ENCODE results near the gene FKBP1C. TPM values are rescaled to one million over a fixed set of nuclear protein-coding genes. Genes with fewer than 3 reads are reported as not detected.
"Not testable (repeated sequence)": the region's sequence is repeated elsewhere in the genome, so short reads cannot be mapped to it uniquely, and the experiment has no call there.

FKBP1C gene
- total RNA-seq: 1 to 10 TPM; 2.2 to 2.7 TPM

DNA sequence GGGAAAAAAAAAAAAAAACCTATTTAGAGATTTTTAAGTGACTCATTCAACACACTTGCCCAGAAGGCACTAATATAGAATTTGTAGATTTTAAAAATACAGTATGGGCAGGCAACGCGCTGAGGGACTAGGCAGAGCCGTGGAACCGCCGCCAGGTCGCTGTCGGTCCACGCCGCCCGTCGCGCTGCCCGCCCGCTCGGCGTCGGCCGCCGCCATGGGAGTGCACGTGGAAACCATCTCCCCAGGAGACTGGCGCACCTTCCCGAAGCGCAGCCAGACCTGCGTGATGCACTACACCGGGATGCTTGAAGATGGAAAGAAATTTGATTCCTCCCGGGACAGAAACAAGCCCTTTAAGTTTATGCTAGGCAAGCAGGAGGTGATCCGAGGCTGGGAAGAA, at the start of gene FKBP1C:
Gene FKBP1C, plus strand, starts transcription at position 127 of the 400 bp plus-strand sequence.
- H3K27ac Mint-ChIP-seq; H3K4me3 Mint-ChIP-seq; H3K36me3 Mint-ChIP-seq (ENCODE audit: low read depth); H3K27me3 Mint-ChIP-seq (ENCODE audit: low read depth); H3K9me3 Mint-ChIP-seq (ENCODE audit: insufficient read depth); ATAC-seq; POLR2A ChIA-PET; CTCF ChIA-PET; DNase-seq; H3K4me1 Mint-ChIP-seq (ENCODE audit: low read depth): not testable (repeated sequence)

DNA sequence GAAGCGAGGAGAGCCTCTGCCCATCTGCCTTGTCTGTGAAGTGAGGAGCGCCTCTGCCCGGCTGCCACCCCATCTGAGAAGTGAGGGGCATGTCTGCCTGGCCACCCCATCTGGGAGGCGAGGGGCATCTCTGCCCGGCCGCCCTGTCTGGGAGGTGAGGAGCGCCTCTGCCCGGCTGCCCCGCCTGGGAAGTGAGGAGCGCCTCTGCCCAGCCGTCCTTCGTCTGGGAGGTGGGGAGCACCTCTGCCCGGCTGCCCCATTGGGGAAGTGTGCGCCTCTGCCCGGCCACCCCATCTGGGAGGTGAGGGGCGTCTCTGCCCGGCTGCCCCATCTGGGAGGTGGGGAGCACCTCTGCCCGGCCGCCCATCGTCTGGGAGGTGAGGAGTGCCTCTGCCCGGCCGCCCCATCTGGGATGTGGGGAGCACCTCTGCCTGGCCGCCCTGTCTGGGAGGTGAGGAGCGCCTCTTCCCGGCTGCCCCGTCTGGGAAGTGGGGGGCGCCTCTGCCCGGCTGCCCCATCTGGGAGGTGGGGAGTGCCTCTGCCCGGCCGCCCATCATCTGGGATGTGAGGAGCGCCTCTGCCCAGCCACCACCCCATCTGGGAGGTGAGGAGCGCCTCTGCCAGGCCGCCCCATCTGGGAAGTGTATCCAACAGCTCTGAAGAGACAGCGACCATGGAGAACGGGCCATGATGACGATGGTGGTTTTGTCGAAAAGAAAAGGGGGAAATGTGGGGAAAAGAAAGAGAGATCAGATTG, 47.0 kb upstream of the FKBP1C start:
- H3K9me3 Mint-ChIP-seq (ENCODE audit: insufficient read depth); H3K36me3 Mint-ChIP-seq (ENCODE audit: low read depth); H3K27me3 Mint-ChIP-seq (ENCODE audit: low read depth); CTCF ChIA-PET; ATAC-seq; POLR2A ChIA-PET; DNase-seq; H3K27ac Mint-ChIP-seq; H3K4me3 Mint-ChIP-seq; H3K4me1 Mint-ChIP-seq (ENCODE audit: low read depth): not testable (repeated sequence)

DNA sequence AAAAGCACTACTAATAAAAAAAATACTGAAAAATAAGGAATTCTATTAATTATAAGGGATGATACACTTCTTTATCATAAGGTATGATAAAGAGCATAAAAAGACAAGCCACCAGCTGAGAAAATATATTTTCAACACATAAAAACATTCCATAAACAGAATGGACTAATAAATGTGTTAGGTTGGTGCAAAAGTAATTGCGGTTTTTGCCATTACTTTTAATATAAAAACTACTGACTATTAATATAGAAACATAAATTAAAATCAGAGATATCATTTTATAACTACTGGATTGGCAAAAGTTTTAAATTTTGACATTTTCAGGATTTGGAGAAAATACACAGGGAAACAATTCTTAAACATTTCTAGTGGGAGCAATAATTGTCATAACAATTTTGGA, 37.1 kb upstream of the FKBP1C start:
- H3K27ac Mint-ChIP-seq: no peak overlapping the region
- no peak overlapping the region for H3K4me3 Mint-ChIP-seq
- no peaks in the 10 kb centered on the region for H3K36me3 Mint-ChIP-seq (ENCODE audit: low read depth)
- DNase-seq (no peak), ATAC-seq (no peak)
- ChIA-PET POLR2A (no interaction called here), CTCF (no interaction called here)
- no peaks in the 10 kb centered on the region for H3K4me1 Mint-ChIP-seq (ENCODE audit: low read depth)
- no peaks in the 10 kb centered on the region for H3K27me3 Mint-ChIP-seq (ENCODE audit: low read depth)
- no peaks in the 10 kb centered on the region for H3K9me3 Mint-ChIP-seq (ENCODE audit: insufficient read depth)

DNA sequence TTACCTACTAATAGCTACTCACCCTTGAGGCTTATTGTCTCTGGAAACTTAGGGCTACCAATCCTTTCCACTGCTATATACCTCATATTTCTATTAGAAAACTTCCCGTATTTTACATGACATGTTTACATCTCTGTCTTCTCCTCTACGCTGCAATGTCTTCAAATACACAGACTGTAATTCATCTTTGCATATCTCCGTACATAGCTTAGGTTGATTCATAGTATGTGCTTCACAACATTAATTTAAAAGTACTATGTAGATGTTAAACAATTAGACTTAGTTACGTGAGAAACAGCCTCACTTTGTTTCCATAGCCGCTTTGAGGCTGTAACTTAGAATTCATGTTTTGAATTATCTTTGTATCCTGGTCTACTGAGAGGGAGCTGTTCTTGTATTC, 35.1 kb upstream of the FKBP1C start:
- ATAC-seq (no peak), DNase-seq (no peak)
- H3K36me3 Mint-ChIP-seq (ENCODE audit: low read depth): no peaks in the 10 kb centered on the region
- H3K27ac Mint-ChIP-seq: no peak overlapping the region
- H3K9me3 Mint-ChIP-seq (ENCODE audit: insufficient read depth): no peaks in the 10 kb centered on the region
- no peak overlapping the region for H3K4me3 Mint-ChIP-seq
- POLR2A ChIA-PET: no interaction called here
- no peaks in the 10 kb centered on the region for H3K27me3 Mint-ChIP-seq (ENCODE audit: low read depth)
- no peaks in the 10 kb centered on the region for H3K4me1 Mint-ChIP-seq (ENCODE audit: low read depth)
- CTCF ChIA-PET: no interaction called here

DNA sequence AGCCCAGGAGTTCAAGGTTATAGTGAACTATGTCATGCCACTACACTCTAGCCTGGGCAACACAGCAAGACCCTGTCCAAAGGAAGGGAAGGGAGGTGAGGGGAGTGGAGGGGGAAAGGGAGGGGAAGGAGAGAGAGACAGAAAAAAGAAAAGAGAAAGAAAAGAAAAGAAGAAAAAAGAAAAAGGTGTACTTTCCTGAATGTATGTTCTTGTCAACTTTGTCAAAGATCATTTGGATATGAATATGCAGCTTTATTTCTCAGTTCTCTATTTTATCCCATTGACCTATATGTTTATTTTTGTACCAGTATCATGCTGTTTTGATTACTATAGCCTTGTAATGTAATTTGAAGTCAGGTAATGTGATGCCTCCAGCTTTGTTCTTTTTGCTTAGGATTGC, 30.9 kb upstream of the FKBP1C start:
- DNase-seq (no peak), ATAC-seq (no peak)
- no peak overlapping the region for H3K27ac Mint-ChIP-seq
- no peaks in the 10 kb centered on the region for H3K9me3 Mint-ChIP-seq (ENCODE audit: insufficient read depth)
- CTCF ChIA-PET: no interaction called here
- POLR2A ChIA-PET: no interaction called here
- H3K27me3 Mint-ChIP-seq (ENCODE audit: low read depth): no peaks in the 10 kb centered on the region
- H3K4me1 Mint-ChIP-seq (ENCODE audit: low read depth): no peaks in the 10 kb centered on the region
- H3K36me3 Mint-ChIP-seq (ENCODE audit: low read depth): no peaks in the 10 kb centered on the region
- H3K4me3 Mint-ChIP-seq: no peak overlapping the region

DNA sequence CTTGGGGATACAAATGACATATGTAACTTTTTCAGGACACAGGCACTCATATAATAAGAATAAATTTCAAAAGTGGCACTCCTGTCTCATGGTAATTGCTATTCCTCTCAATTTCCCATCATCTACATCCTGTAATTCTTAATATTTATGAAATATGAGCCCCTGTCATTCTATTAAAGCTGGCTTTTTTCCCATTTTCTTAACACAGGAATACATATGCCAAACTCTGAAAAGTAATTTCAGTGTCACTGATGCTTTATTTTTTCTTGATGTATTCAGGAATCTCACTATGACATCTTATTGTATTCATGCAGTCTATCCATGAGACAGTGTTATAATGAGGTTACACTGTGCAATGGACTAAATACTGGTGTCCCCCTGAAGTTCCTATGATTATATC, 24.3 kb upstream of the FKBP1C start:
- Mint-ChIP-seq H3K4me1 (ENCODE audit: low read depth) (no peaks in the 10 kb centered on the region), H3K36me3 (ENCODE audit: low read depth) (no peaks in the 10 kb centered on the region), H3K27ac (no peak overlapping the region), H3K4me3 (no peak overlapping the region), H3K9me3 (ENCODE audit: insufficient read depth) (no peaks in the 10 kb centered on the region), H3K27me3 (ENCODE audit: low read depth) (no peaks in the 10 kb centered on the region)
- CTCF ChIA-PET: no interaction called here
- DNase-seq (no peak), ATAC-seq (no peak)
- POLR2A ChIA-PET: no interaction called here

DNA sequence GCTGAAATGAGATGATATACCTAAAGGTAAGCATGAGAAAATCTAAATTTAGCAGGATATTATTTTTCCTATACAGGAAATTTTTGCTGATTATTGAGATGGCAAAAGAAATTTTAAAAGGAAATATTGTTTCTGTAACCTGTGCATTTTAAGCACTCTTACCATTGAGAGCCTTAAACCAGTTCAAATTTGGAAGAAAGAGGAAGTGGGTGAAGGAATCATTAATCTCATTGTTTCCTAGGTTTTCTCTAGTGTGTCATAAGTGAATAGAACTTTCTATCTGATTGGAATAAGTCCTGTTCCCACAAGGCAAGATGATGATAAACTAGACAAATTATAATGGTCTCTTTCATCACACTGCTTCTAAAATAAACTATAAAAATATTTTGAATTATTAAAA, 22.4 kb upstream of the FKBP1C start:
- CTCF ChIA-PET: no interaction called here
- no peaks in the 10 kb centered on the region for H3K9me3 Mint-ChIP-seq (ENCODE audit: insufficient read depth)
- H3K4me3 Mint-ChIP-seq: no peak overlapping the region
- no peak for DNase-seq
- H3K27me3 Mint-ChIP-seq (ENCODE audit: low read depth): no peaks in the 10 kb centered on the region
- no peak for ATAC-seq
- no peaks in the 10 kb centered on the region for H3K4me1 Mint-ChIP-seq (ENCODE audit: low read depth)
- POLR2A ChIA-PET: no interaction called here
- no peaks in the 10 kb centered on the region for H3K36me3 Mint-ChIP-seq (ENCODE audit: low read depth)
- no peak overlapping the region for H3K27ac Mint-ChIP-seq

DNA sequence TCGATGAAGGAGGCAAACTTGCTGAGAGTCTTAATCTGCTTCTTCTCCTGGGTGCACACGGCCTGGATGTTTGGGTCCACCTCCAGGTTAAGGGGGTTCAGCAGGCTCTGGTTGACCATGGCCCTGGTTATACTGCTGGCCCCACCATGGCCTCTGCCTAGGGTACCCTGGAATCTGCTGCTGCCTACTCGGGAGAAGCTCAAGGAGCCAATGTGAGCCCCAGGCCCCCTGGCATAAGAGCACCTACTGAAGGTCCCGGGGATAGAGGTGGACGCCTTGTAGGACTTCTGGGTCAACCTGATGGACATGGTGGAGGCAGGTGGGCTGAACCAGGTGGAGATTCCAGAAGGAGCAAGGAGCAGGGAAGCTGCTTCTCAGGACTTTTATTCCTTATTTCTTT, 17.9 kb upstream of the FKBP1C start:
- Mint-ChIP-seq H3K27ac (no peak overlapping the region), H3K27me3 (ENCODE audit: low read depth) (no peaks in the 10 kb centered on the region), H3K4me1 (ENCODE audit: low read depth) (no peaks in the 10 kb centered on the region), H3K4me3 (no peak overlapping the region), H3K36me3 (ENCODE audit: low read depth) (no peaks in the 10 kb centered on the region), H3K9me3 (ENCODE audit: insufficient read depth) (no peaks in the 10 kb centered on the region)
- ChIA-PET CTCF (no interaction called here), POLR2A (no interaction called here)
- DNase-seq: no peak
- no peak for ATAC-seq

DNA sequence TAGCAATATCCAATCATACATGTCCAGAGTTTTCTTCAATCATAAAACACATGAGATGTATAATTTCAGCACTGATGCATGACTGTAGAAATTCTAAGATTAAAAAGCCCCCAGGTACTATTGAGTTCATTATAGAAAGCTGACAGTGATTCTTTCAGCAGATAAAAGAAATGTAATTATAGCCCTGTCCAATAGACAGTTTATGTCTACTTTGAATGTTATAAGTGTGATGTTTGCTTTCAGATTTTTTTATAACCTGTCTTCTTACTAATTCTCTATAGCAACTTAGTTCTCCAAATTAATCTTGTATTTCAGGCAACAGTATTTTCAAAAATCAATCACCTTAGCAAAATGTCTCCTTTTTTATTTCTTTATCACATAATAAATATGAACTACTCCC, 13.5 kb upstream of the FKBP1C start:
- DNase-seq (no peak), ATAC-seq (no peak)
- Mint-ChIP-seq H3K9me3 (ENCODE audit: insufficient read depth) (peaks cover 6% of the 10 kb centered on the region), H3K4me1 (ENCODE audit: low read depth) (no peaks in the 10 kb centered on the region), H3K36me3 (ENCODE audit: low read depth) (no peaks in the 10 kb centered on the region), H3K4me3 (no peak overlapping the region), H3K27ac (no peak overlapping the region), H3K27me3 (ENCODE audit: low read depth) (no peaks in the 10 kb centered on the region)
- ChIA-PET POLR2A (no interaction called here), CTCF (no interaction called here)

DNA sequence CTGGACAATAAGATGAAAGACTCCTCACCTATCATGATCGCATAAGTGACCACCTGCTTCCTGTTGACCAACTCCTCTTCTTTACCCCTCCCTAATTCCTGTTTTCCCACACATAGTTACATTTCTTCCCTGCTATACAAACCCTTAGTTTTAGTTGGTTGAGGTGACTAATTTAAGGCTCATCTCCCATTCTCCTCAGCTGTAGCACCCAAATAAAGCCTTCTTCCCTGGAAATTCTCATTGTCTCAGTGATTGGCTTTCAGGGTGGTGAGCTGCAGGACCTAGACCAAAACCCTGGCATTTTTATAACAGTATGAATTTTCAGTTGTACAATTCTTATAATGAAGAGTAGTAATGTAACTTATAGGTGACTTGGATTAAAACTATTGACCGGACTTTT, 2.1 kb downstream of the FKBP1C start:
- no peak overlapping the region for H3K27ac Mint-ChIP-seq
- ChIA-PET CTCF (no interaction called here), POLR2A (no interaction called here)
- no peaks in the 10 kb centered on the region for H3K36me3 Mint-ChIP-seq (ENCODE audit: low read depth)
- no peaks in the 10 kb centered on the region for H3K27me3 Mint-ChIP-seq (ENCODE audit: low read depth)
- ATAC-seq (no peak), DNase-seq (no peak)
- H3K4me1 Mint-ChIP-seq (ENCODE audit: low read depth): no peaks in the 10 kb centered on the region
- no peak overlapping the region for H3K4me3 Mint-ChIP-seq
- peaks cover 10% of the 10 kb centered on the region for H3K9me3 Mint-ChIP-seq (ENCODE audit: insufficient read depth)

DNA sequence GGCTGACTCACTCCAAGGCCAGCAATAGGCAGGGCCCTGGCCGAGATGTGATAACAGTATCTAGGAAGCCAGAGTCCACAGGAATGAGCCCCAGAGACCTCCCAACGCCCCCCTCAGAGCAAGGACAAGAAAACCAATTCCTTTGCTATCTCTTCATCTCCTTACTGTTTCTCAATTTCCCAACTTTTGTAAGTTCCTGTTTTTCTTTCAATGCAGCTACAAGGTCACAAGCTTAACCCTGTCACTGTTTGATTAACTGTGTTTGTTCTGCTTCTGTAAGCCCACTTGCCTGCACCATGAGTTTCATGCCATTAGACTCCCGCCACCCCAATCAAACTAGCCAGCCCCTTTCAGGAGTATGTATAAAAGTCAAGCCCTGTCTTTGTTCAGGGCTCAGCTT, 3.5 kb downstream of the FKBP1C start:
- Mint-ChIP-seq H3K4me1 (ENCODE audit: low read depth) (no peaks in the 10 kb centered on the region), H3K27me3 (ENCODE audit: low read depth) (no peaks in the 10 kb centered on the region), H3K4me3 (no peak overlapping the region), H3K27ac (no peak overlapping the region), H3K9me3 (ENCODE audit: insufficient read depth) (peaks cover 10% of the 10 kb centered on the region), H3K36me3 (ENCODE audit: low read depth) (no peaks in the 10 kb centered on the region)
- no peak for DNase-seq
- ATAC-seq: no peak
- ChIA-PET POLR2A (no interaction called here), CTCF (no interaction called here)

DNA sequence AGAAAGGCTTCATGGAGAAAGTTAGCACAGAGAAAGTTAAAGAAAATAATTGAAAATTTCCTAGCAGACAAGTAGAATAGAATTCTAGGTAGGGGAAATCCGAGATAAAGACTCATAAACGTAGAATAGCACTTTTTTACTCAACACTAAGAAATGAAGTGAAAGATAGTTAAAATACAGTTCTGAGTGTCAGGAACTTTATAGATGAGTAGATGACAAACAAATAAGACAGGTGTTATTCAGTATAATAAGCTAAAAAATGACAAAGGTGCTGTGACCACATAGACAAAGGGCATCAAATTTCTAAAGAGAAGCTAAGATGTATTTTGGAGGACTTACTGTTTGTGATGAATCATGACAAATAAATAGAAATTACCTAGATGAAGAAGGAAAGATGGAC, 12.9 kb downstream of the FKBP1C start:
- no peak for ATAC-seq
- DNase-seq: no peak
- H3K9me3 Mint-ChIP-seq (ENCODE audit: insufficient read depth): no peaks in the 10 kb centered on the region
- no peaks in the 10 kb centered on the region for H3K4me1 Mint-ChIP-seq (ENCODE audit: low read depth)
- no peaks in the 10 kb centered on the region for H3K36me3 Mint-ChIP-seq (ENCODE audit: low read depth)
- POLR2A ChIA-PET: no interaction called here
- H3K27ac Mint-ChIP-seq: no peak overlapping the region
- no peak overlapping the region for H3K4me3 Mint-ChIP-seq
- CTCF ChIA-PET: no interaction called here
- no peaks in the 10 kb centered on the region for H3K27me3 Mint-ChIP-seq (ENCODE audit: low read depth)

DNA sequence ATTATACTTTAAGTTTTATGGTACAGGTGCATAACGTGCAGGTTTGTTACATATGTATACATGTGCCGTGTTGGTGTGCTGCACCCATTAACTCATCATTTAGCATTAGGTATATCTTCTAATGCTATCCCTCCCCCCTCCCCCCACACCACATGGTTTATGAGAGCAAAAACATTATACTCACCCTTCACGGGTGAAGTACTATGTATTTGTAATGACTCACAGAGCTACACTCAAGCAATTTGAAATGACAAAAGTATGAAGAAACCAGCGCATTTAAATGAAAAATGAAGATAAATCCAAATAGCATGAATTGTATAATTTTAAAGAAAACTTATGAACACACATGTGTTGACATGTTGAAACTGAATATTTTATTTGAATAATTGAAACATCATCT, 14.7 kb downstream of the FKBP1C start:
- H3K36me3 Mint-ChIP-seq (ENCODE audit: low read depth); H3K4me1 Mint-ChIP-seq (ENCODE audit: low read depth); POLR2A ChIA-PET; H3K9me3 Mint-ChIP-seq (ENCODE audit: insufficient read depth); ATAC-seq; H3K27me3 Mint-ChIP-seq (ENCODE audit: low read depth); CTCF ChIA-PET; H3K27ac Mint-ChIP-seq; H3K4me3 Mint-ChIP-seq; DNase-seq: not testable (repeated sequence)
